Peyer's patch (tissue), 4 donors: Measurements from ENCODE around the gene TBL1Y. TPM values are rescaled to one million over a fixed set of nuclear protein-coding genes. Genes with fewer than 3 reads are reported as not detected.

Experiments used
- DNase-seq, 3 donors: peaks; one replicate each; pipeline ENCODE4 v3.0.0-alpha.2; 2017 to 2019
- H3K27ac ChIP-seq, 4 donors: fragments of 200-600 bp; sonication (generic); one replicate each; pipeline ENCODE4 v1.5.1; 2016 to 2019
- H3K27me3 ChIP-seq, 2 donors: fragments of 200-600 bp; sonication (generic); one replicate each; pipeline ENCODE4 v1.5.1; 2019
- H3K36me3 ChIP-seq, 3 donors: fragments of 200-600 bp; sonication (generic); one replicate each; pipeline ENCODE4 v1.5.1; 2016 to 2019
- H3K4me1 ChIP-seq, 4 donors: fragments of 200-600 bp; sonication (generic); one replicate each; pipeline ENCODE4 v1.5.1; 2016 to 2019
- H3K4me3 ChIP-seq, 4 donors: fragments of 200-600 bp; sonication (generic); 1 replicate in 3 of 4; 2 replicates in 1 of 4; pipeline ENCODE4 v1.5.1; 2016 to 2019; ENCODE audit warnings: mild to moderate bottlenecking in 1 of 4
- H3K9me3 ChIP-seq, 4 donors: fragments of 200-600 bp; sonication (generic); one replicate each; pipeline ENCODE4 v1.5.1; 2016 to 2019; ENCODE audit warnings: mild to moderate bottlenecking in 1 of 4
- CTCF ChIP-seq, 6 experiments: fragments of 450-650 bp in 4 of 6; fragments of 200-600 bp in 2 of 6; sonication (generic) in 1 of 6; IDR thresholded peaks; one replicate each; pipeline ENCODE4 v1.5.1; 2017 to 2019; ENCODE audit warnings: antibody characterized with exemption in 6 of 6, mild to moderate bottlenecking in 3 of 6, moderate library complexity in 1 of 6
- POLR2A ChIP-seq, 2 donors: fragments of 450-650 bp; IDR thresholded peaks; one replicate each; pipeline ENCODE4 v1.5.1; 2017; ENCODE audit warnings: antibody characterized with exemption in 2 of 2, mild to moderate bottlenecking in 2 of 2, moderate library complexity in 2 of 2
- total RNA-seq, 4 donors: library from RNA; depleted of rRNA; stranded (reverse); fragments of >200 nt; gene quantifications; one replicate each; pipeline ENCODE4 v1.1.0, GENCODE V29; 2016

Gene TBL1Y
- total RNA-seq, 4 donors from 2014 or later, result not detected

GRCh38 chrY:6977783-6978182 lies 67.3 kb downstream of the TBL1Y start:
- Histone ChIP-seq H3K27ac (no peak overlapping the region), H3K27me3 (no peaks in the 10 kb centered on the region), H3K9me3 (no peaks in the 10 kb centered on the region), H3K4me3 (no peak overlapping the region), H3K4me1 (no peaks in the 10 kb centered on the region), H3K36me3 (no peaks in the 10 kb centered on the region)
- no peak for DNase-seq
- TF ChIP-seq POLR2A (IDR thresholded peaks at IDR 0.05) (no peak), CTCF (IDR thresholded peaks at IDR 0.05) (no peak)

- DNase-seq, result no peak
- H3K4me1 ChIP-seq, result no peaks in the 10 kb centered on the region
- H3K27me3 ChIP-seq, result no peaks in the 10 kb centered on the region
- H3K9me3 ChIP-seq, result no peaks in the 10 kb centered on the region
- H3K36me3 ChIP-seq, result no peaks in the 10 kb centered on the region
- no peak overlapping the region for H3K4me3 ChIP-seq
- TF ChIP-seq CTCF (IDR thresholded peaks at IDR 0.05), result no peak
- no peak for TF ChIP-seq POLR2A (IDR thresholded peaks at IDR 0.05)
- H3K27ac ChIP-seq, result no peak overlapping the region
Observed at GRCh38 chrY:6983221-6983620, 72.7 kb downstream of the TBL1Y start.

- no peak overlapping the region for H3K27ac ChIP-seq
- DNase-seq, result no peak
- H3K4me1 ChIP-seq, result no peaks in the 10 kb centered on the region
- no peaks in the 10 kb centered on the region for H3K27me3 ChIP-seq
- no peaks in the 10 kb centered on the region for H3K36me3 ChIP-seq
- TF ChIP-seq CTCF (IDR thresholded peaks at IDR 0.05) (no peak), POLR2A (IDR thresholded peaks at IDR 0.05) (no peak)
- no peak overlapping the region for H3K4me3 ChIP-seq
- H3K9me3 ChIP-seq, result no peaks in the 10 kb centered on the region
Observed at GRCh38 chrY:6987811-6988210, 77.3 kb downstream of the TBL1Y start.

GRCh38 chrY:6989886-6990620 lies 79.6 kb downstream of the TBL1Y start:
- Histone ChIP-seq H3K36me3 (no peaks in the 10 kb centered on the region), H3K27ac (no peak overlapping the region), H3K4me3 (no peak overlapping the region), H3K9me3 (no peaks in the 10 kb centered on the region), H3K27me3 (no peaks in the 10 kb centered on the region), H3K4me1 (no peaks in the 10 kb centered on the region)
- TF ChIP-seq POLR2A (IDR thresholded peaks at IDR 0.05) (no peak), CTCF (IDR thresholded peaks at IDR 0.05) (no peak)
- no peak for DNase-seq

- no peaks in the 10 kb centered on the region for H3K27me3 ChIP-seq
- no peaks in the 10 kb centered on the region for H3K4me1 ChIP-seq
- no peaks in the 10 kb centered on the region for H3K9me3 ChIP-seq
- no peak for DNase-seq
- no peak overlapping the region for H3K27ac ChIP-seq
- no peak overlapping the region for H3K4me3 ChIP-seq
- no peaks in the 10 kb centered on the region for H3K36me3 ChIP-seq
- no peak for TF ChIP-seq CTCF (IDR thresholded peaks at IDR 0.05)
- no peak for TF ChIP-seq POLR2A (IDR thresholded peaks at IDR 0.05)
Observed at GRCh38 chrY:6992041-6992440, 81.5 kb downstream of the TBL1Y start.
